Left renal cortex interstitium (tissue), 4 donors: Measurements from ENCODE around the gene BPIFB1. TPM values are rescaled to one million over a fixed set of nuclear protein-coding genes. Genes with fewer than 3 reads are reported as not detected.
A peak's percentile ranks its signal among the peaks of the same experiment; 100 is the strongest.

ENCODE experiments used
- DNase-seq, 4 donors: peaks; one replicate each; pipeline ENCODE4 v3.0.0-alpha.2; 2013; ENCODE audit warnings: low read depth in 4 of 4, low spot score in 2 of 4, missing footprints in 1 of 4
- polyA plus RNA-seq, 4 donors: library from polyadenylated mRNA; unstranded; fragments of 120-200 nt; gene quantifications; one replicate each; pipeline ENCODE4 v1.2.1, GENCODE V29; 2013; ENCODE audit not compliant: insufficient read length in 4 of 4

BPIFB1 gene
- polyA plus RNA-seq, 4 donors, result 0.13 TPM; not detected in 3

DNA sequence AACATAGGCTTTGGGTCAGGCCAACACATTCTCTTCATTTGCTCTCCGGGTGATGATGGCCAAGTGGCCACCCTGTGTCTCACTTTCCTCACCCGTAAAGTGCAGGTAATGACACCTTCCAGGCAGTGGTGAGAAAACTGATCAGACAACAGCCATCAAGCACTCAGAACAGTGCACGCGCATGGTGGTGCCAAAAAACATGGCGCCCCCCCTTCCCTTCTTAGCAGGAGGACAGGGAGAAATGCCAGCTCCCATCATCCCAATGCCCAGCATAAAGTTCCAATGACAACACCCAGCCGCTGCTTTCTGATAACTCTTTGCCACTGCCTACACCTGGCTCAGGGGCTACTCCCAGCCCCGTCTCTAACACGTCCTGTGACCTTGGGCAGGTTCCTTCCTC lies 8.4 kb downstream of the BPIFB1 start:
- no peak for DNase-seq

DNA sequence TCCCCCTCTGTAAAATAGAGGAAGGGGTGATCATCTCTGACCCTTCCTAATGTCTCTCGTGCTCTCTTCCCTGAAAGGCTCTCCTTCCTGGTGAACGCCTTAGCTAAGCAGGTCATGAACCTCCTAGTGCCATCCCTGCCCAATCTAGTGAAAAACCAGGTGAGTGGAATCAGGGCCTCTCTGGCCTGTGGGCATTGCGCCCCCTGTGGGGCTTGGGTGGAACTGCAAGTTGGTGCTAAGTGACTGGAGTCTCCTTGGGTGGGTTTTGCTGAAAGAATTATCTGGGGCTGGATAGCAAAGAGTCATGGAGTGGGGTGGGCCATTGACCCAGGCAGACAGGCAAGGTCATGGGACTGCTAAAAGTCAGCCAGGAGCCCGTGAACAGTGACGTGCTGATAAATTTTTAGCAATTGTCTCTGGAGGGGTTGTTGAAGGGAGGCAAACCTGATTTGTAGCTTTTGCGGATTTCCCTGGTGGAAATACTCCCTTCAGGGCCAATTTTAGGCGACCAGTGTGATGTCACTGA lies 8.9 kb downstream of the BPIFB1 start:
- no peak for DNase-seq

GRCh38 chr20:33296206-33296605 lies 13.2 kb downstream of the BPIFB1 start:
- DNase-seq, result no peak

DNA sequence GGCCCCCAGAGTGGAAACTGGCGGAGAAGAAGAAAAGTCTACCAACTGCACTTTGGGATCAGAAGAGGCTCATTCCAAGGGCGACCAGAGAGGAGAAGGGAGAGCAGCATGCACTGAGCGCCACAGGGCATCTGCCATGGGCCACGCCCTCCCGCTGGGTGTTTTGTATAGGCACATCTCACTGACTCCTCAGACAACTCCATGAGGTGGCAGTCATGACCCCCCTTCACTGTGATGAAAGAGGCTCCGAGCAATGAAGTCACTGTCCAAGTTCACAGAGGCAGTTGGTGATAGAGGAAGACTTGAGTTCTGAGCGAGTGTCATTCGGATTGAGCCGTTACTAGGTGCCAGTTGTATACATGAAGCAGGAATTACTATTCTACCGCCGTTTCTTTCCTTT lies 15.4 kb downstream of the BPIFB1 start:
- no peak for DNase-seq

DNA sequence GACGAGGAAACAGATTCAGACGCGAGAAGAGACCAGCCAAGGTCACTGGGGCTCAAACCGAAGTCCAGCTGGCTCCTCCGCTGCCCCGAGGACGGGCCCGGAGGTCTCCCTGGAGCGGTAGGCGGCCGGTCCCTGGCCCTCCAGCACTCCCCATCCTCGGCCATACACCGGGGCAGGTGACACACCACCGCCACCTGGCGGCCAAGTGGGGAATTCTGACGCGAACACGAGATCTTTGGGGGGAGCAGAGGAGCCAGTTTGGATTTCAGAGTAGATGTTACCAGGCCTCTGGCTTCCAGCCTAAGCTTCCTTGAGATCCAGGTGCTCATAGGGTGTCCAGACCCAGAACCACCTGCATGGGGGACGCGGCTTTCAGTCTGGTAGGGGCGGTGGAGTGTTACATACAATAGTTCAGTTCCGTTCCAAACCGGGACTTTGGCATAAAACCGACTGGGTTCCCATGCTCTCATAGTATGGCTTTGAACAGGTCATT lies 16.1 kb downstream of the BPIFB1 start:
- DNase-seq, result peak in 2 of 4 donors; percentile 10 to 32

DNA sequence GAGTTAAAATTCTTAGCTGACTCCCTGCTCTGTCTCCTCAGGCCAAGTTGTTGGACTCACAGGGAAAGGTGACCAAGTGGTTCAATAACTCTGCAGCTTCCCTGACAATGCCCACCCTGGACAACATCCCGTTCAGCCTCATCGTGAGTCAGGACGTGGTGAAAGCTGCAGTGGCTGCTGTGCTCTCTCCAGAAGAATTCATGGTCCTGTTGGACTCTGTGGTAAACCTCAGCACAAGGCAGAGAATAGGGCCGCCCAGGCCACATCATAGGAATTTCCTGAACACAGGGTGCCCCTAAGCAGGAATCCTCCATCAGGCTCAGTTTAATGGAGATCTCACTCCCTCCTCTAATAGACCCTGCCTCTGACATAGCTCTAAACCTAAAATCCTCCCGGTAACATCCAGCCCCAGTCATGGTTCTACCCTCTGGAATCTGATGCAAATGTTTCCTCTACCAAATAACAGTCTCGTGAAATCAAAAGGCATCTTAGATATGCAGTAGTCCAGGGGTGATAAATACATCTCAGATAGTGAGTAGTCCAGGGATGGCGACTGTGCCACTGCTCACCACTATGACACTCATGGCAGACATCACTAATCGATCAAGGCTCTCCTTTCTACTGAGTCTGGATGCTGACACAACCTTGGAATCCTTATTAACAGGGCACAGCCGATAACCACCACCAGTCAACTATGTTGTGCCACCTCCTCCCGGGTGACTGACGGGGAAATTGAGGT lies 18.3 kb downstream of the BPIFB1 start:
- DNase-seq, result no peak

GRCh38 chr20:33303595-33303994 lies 20.6 kb downstream of the BPIFB1 start:
- no peak for DNase-seq

DNA sequence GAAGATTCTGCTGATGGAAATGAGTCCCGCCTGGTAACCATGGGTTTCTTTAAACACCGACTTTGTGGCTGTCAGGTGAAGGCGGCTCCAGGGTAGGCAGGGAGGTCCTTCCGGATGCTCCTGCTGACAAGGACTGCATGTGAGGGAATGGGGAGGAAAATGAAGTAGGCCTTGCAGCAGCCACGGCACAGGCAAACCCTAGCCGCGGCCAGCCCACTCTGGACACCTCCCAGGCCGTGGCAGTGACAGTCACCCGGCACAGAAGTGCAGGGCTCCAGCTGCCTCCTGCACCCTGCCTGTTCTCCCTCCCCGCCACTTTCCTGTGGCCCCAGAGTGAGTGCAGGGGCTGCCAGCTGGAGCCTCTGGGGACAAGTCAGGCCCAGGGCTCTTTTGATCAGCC lies 21.0 kb downstream of the BPIFB1 start:
- no peak for DNase-seq

GRCh38 chr20:33305589-33306057 lies 22.6 kb downstream of the BPIFB1 start:
- no peak for DNase-seq

DNA sequence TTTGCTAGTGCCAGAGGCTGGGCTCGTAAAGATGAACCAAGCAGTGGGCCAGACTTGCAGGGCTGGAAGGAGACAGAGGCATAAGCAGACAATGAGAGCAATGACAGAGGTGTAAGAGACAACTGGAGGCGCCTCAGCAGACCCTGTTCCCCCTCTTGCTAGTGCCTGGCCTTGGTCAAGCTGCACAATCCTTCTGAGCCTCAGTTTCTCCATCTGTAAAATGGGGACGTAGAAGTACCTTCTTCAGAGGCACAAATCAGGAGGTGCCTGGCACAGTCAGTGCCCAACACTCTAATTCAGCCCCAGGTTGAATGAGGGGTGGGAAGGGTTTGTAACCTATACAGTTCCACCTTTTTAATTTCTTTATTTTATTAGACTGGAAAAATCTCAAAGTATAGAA lies 23.2 kb downstream of the BPIFB1 start:
- DNase-seq, result no peak

GRCh38 chr20:33306807-33307206 lies 23.8 kb downstream of the BPIFB1 start:
- DNase-seq, result no peak

GRCh38 chr20:33308668-33309067 lies 25.7 kb downstream of the BPIFB1 start:
- no peak for DNase-seq

GRCh38 chr20:33309631-33310030 lies 26.6 kb downstream of the BPIFB1 start:
- DNase-seq, result no peak

DNA sequence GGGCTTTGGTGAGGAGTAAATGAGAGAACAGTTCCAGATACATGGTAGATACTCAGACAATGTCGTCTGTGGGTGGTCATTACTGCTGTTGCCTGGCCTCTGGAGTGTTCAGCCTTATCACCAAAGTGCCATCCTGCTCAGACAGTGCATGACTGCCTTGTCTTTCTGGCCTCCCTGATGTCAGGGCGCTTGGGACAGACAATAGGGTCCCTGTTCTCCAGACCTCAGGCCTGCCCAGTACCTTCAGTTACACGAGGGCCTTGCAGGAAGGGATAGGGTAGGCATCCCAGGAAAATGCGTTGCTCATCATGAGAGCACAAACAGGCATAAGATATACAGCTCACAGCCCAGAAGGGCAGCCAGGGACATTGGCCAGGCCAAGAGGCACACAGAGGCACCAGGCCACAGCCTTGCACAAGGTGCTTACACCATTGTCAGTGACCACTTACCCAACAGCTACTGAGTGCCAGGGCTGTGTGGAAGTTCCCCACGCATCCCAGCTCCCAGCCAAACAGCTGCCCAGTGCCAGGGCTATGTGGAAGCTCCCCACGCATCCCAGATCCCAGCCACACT lies 27.4 kb downstream of the BPIFB1 start:
- no peak for DNase-seq

- no peak for DNase-seq
Measured at GRCh38 chr20:33311011-33311410, 28.0 kb downstream of the BPIFB1 start.

DNA sequence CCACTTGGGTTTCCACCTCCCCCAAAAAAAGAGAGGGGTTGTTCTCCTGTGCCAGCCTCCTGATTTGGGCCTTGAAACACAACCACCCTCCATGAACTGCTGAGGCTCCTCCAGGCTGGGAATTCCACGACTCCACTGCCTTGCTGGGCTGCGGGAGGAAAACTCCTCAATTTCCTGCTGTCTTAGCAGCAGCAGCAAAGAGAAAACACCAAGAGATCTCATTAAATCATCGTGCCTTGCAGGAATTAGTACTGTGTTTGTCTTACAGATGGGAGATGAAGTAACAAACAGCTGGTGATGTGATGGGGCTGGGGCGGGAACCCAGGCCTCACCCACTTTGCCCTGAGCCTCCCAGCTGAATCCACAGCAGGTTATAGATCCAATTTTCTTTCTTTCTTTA lies 29.0 kb downstream of the BPIFB1 start:
- DNase-seq, result no peak

GRCh38 chr20:33312583-33312982 lies 29.6 kb downstream of the BPIFB1 start:
- DNase-seq, result no peak

GRCh38 chr20:33313686-33314314 lies 30.8 kb downstream of the BPIFB1 start:
- no peak for DNase-seq

DNA sequence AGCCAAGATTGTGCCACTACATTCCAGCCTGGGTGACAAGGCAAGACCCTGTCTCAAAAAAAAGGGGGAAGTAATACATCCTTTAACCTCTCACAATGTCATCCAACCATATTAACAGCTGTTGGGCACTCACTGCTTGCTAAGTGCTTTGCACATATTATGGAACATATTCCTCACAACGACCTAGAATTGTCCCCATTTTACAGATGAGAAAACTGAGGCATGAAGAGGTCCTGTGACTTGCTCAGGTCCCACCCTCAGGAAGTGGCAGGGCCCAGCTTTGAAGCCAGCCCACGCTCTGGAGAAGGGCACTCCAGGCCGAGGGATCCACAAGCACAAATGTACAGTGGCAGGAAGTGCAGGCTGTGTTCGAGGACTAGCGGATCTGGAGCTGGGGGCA lies 33.3 kb downstream of the BPIFB1 start:
- DNase-seq, result no peak

DNA sequence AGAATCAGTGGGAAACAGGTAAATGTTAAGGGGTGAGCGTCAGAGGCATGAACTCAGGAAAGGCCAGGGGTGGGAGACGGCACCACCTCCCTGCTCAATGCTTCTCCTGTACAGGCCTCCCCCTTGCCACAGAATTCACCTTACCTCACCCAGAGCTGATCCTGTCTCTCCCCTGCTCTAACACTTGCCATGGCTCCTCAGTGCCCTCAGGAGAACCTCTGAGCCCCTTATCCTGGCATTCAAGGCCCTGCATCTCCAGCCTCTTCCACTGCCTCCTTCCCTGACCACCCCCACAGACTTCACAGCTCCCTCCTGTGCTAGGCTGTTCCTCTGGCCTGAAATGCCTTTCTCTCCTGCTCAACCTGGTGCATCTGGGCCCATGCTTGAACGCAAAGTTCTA lies 33.9 kb downstream of the BPIFB1 start:
- DNase-seq, result no peak

- no peak for DNase-seq
Measured at GRCh38 chr20:33317424-33318095, 34.5 kb downstream of the BPIFB1 start.
